ENCODE measurements around the gene MECP2. TPM values are rescaled to one million over a fixed set of nuclear protein-coding genes. Genes with fewer than 3 reads are reported as not detected.

Gene MECP2
- total RNA-seq, 1 donor from 2014 or later: 26.7 TPM

DNA sequence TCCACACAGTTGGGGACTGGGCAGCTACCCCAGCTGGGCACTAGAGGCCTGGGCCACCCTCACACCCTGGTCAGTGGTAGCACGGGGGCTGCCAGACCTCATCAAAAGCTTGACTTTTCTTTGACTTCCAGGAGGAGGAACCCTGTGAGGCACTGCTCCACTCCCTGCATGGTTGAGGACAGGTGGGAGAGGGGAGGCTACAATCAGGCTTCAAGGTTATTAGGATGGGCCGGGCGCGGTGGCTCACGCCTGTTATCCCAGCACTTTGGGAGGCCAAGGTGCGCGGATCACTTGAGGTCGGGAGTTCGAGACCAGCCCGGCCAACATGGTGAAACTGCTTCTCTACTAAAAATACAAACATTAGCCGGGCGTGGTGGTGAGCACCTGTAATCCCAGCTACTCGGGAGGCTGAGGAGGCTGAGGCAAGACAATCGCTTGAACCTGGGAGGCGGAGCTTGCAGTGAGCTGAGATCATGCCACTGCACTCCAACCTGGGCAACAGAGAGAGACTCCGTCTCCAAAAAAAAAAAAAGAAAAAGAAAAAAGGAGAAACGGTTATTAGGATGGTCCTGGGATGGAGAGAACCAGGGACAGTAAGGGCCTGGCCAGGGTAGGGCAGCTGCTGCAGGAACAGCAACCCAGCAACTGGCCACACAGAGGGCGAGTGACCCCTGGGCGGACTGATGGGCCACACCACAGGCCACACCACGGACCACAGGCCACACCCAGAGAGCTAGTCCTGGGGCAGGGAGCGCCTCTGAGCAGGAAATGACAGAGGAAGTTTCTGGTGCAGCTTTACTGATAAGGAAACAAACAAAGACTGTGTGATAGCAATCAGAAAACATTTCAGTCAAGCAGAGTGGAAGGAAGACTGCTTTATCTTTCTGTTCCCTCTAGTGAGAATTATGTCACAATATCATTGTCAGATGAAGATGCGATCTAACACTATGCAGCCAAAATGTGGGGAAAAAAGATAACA, 26.0 kb upstream of the MECP2 start:
- no peak overlapping the region for H3K9ac ChIP-seq
- Mint-ChIP-seq H3K27ac (no peak overlapping the region), H3K36me3 (no peaks in the 10 kb centered on the region), H3K4me3 (no peak overlapping the region), H3K4me1 (no peaks in the 10 kb centered on the region), H3K9me3 (peaks cover 14% of the 10 kb centered on the region), H3K27me3 (ENCODE audit: insufficient read depth, low read depth) (peaks cover 5% of the 10 kb centered on the region)
- no peaks in the 10 kb centered on the region for H3K36me3 ChIP-seq
- peaks cover 3% of the 10 kb centered on the region for H3K9me3 ChIP-seq (ENCODE audit: low read depth)
- no peaks in the 10 kb centered on the region for H4K20me1 ChIP-seq (ENCODE audit: low read depth)
- H3K79me2 ChIP-seq (ENCODE audit: low read depth): no peaks in the 10 kb centered on the region
- H3K4me1 ChIP-seq: no peaks in the 10 kb centered on the region
- H3K27me3 ChIP-seq: no peaks in the 10 kb centered on the region
- H3K4me2 ChIP-seq: no peak overlapping the region
- DNase-seq (ENCODE audit: low spot score): no peak
- no peak overlapping the region for H3K27ac ChIP-seq
- TF ChIP-seq EZH2 (IDR thresholded peaks at IDR 0.05) (no peak), EZH2phosphoT487 (IDR thresholded peaks at IDR 0.05) (no peak)
- TF ChIP-seq, protein P1, sequence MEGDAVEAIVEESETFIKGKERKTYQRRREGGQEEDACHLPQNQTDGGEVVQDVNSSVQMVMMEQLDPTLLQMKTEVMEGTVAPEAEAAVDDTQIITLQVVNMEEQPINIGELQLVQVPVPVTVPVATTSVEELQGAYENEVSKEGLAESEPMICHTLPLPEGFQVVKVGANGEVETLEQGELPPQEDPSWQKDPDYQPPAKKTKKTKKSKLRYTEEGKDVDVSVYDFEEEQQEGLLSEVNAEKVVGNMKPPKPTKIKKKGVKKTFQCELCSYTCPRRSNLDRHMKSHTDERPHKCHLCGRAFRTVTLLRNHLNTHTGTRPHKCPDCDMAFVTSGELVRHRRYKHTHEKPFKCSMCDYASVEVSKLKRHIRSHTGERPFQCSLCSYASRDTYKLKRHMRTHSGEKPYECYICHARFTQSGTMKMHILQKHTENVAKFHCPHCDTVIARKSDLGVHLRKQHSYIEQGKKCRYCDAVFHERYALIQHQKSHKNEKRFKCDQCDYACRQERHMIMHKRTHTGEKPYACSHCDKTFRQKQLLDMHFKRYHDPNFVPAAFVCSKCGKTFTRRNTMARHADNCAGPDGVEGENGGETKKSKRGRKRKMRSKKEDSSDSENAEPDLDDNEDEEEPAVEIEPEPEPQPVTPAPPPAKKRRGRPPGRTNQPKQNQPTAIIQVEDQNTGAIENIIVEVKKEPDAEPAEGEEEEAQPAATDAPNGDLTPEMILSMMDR (IDR thresholded peaks at IDR 0.05): no peak
- no peak overlapping the region for H3K4me3 ChIP-seq
- H2AFZ ChIP-seq (replicated peaks): no peak overlapping the region
- no peaks in the 10 kb centered on the region for H3F3A ChIP-seq (ENCODE audit: low read depth)

- Mint-ChIP-seq H3K36me3 (no peaks in the 10 kb centered on the region), H3K4me1 (no peaks in the 10 kb centered on the region), H3K4me3 (no peak overlapping the region), H3K27me3 (ENCODE audit: insufficient read depth, low read depth) (peaks cover 9% of the 10 kb centered on the region), H3K27ac (no peak overlapping the region), H3K9me3 (peaks cover 17% of the 10 kb centered on the region)
- H3K9me3 ChIP-seq (ENCODE audit: low read depth): peaks cover 3% of the 10 kb centered on the region
- no peak overlapping the region for H3K4me3 ChIP-seq
- H3K27me3 ChIP-seq: no peaks in the 10 kb centered on the region
- no peaks in the 10 kb centered on the region for H4K20me1 ChIP-seq (ENCODE audit: low read depth)
- no peaks in the 10 kb centered on the region for H3F3A ChIP-seq (ENCODE audit: low read depth)
- H3K4me2 ChIP-seq: no peak overlapping the region
- DNase-seq (ENCODE audit: low spot score): no peak
- H3K9ac ChIP-seq: no peak overlapping the region
- H2AFZ ChIP-seq (replicated peaks): no peak overlapping the region
- no peak overlapping the region for H3K27ac ChIP-seq
- no peaks in the 10 kb centered on the region for H3K4me1 ChIP-seq
- H3K79me2 ChIP-seq (ENCODE audit: low read depth): no peaks in the 10 kb centered on the region
- H3K36me3 ChIP-seq: no peaks in the 10 kb centered on the region
- TF ChIP-seq, protein P1 (IDR thresholded peaks at IDR 0.05): no peak
- TF ChIP-seq EZH2phosphoT487 (IDR thresholded peaks at IDR 0.05) (no peak), EZH2 (IDR thresholded peaks at IDR 0.05) (no peak)
These were observed 24.4 kb upstream of the MECP2 start for GRCh38 chrX:154121961-154122360.

DNA sequence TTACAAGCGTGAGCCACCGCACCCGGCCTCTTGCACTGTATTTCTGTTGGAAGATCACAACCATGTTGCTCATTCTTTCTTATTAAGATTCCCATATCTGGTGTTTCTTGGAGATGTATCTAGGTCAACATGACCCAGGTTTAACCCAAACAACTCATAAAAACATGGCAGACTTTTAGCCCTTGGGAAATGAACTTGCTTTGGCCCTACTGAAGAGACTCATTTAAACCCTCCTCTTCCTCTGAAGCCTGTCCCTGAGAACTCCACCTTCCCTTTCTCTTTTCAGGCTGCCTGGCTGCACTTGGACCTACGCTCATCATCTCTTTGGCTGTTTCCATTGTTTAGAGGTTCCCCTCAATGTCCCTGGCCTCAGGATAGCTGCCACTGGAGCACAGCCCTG, 23.7 kb upstream of the MECP2 start:
- TF ChIP-seq, protein P1 (IDR thresholded peaks at IDR 0.05): no peak
- no peak for TF ChIP-seq EZH2 (IDR thresholded peaks at IDR 0.05)
- H3K9me3 Mint-ChIP-seq: peaks cover 20% of the 10 kb centered on the region

More for the DNA sequence above, 23.7 kb upstream of the MECP2 start:
- no peak overlapping the region for H2AFZ ChIP-seq (replicated peaks)
- Mint-ChIP-seq H3K4me3 (no peak overlapping the region), H3K4me1 (peaks cover 5% of the 10 kb centered on the region), H3K27ac (no peak overlapping the region), H3K27me3 (ENCODE audit: insufficient read depth, low read depth) (peaks cover 9% of the 10 kb centered on the region), H3K36me3 (no peaks in the 10 kb centered on the region)
- H3F3A ChIP-seq (ENCODE audit: low read depth): no peaks in the 10 kb centered on the region
- H3K9me3 ChIP-seq (ENCODE audit: low read depth): peaks cover 3% of the 10 kb centered on the region
- no peaks in the 10 kb centered on the region for H3K4me1 ChIP-seq
- no peak overlapping the region for H3K27ac ChIP-seq
- H4K20me1 ChIP-seq (ENCODE audit: low read depth): no peaks in the 10 kb centered on the region
- no peak overlapping the region for H3K4me2 ChIP-seq
- H3K9ac ChIP-seq: no peak overlapping the region
- H3K27me3 ChIP-seq: no peaks in the 10 kb centered on the region
- no peaks in the 10 kb centered on the region for H3K36me3 ChIP-seq
- no peak overlapping the region for H3K4me3 ChIP-seq
- DNase-seq (ENCODE audit: low spot score): no peak
- no peaks in the 10 kb centered on the region for H3K79me2 ChIP-seq (ENCODE audit: low read depth)

Data from neural progenitor cell (in vitro differentiated cells).